GM21360 (cell line): ENCODE data around the gene ST6GALNAC2.
"Not testable (repeated sequence)": the region's sequence is repeated elsewhere in the genome, so short reads cannot be mapped to it uniquely, and the experiment has no call there.

ENCODE experiments used
- ATAC-seq: cut with Tn5 transposase; IDR thresholded peaks from one replicate; pipeline ENCODE4 v1.9.1; 2021; ENCODE audit warnings: mild to moderate bottlenecking, moderate library complexity; ENCODE audit not compliant: unreplicated experiment

The ST6GALNAC2 gene

GRCh38 chr17:76570877-76571471, 14.7 kb downstream of the ST6GALNAC2 start:
- no peak for ATAC-seq

- no peak for ATAC-seq
Measured at GRCh38 chr17:76570457-76570856, 15.2 kb downstream of the ST6GALNAC2 start.

GRCh38 chr17:76569607-76570279, 15.9 kb downstream of the ST6GALNAC2 start:
- ATAC-seq: no peak

- no peak for ATAC-seq
Measured at GRCh38 chr17:76568811-76569221, 16.8 kb downstream of the ST6GALNAC2 start.

GRCh38 chr17:76567634-76568432, 17.8 kb downstream of the ST6GALNAC2 start:
- ATAC-seq: no peak

- no peak for ATAC-seq
Measured at GRCh38 chr17:76566988-76567431, 18.6 kb downstream of the ST6GALNAC2 start.

- ATAC-seq: no peak
Measured at GRCh38 chr17:76566613-76566943, 19.1 kb downstream of the ST6GALNAC2 start.

GRCh38 chr17:76565728-76566612, 19.7 kb downstream of the ST6GALNAC2 start:
- ATAC-seq: no peak

GRCh38 chr17:76564991-76565727, 20.5 kb downstream of the ST6GALNAC2 start:
- ATAC-seq: not testable (repeated sequence)

- ATAC-seq: not testable (repeated sequence)
Measured at GRCh38 chr17:76563359-76563758, 22.3 kb downstream of the ST6GALNAC2 start.

GRCh38 chr17:76562734-76563148, 22.9 kb downstream of the ST6GALNAC2 start:
- no peak for ATAC-seq

GRCh38 chr17:76561799-76562268, 23.8 kb downstream of the ST6GALNAC2 start:
- no peak for ATAC-seq

GRCh38 chr17:76561332-76561731, 24.3 kb downstream of the ST6GALNAC2 start:
- ATAC-seq: no peak

GRCh38 chr17:76560877-76561221, 24.8 kb downstream of the ST6GALNAC2 start:
- no peak for ATAC-seq

GRCh38 chr17:76560036-76560876, 25.4 kb downstream of the ST6GALNAC2 start:
- ATAC-seq: no peak

GRCh38 chr17:76559460-76559859, 26.2 kb downstream of the ST6GALNAC2 start:
- ATAC-seq: not testable (repeated sequence)

GRCh38 chr17:76558198-76559095, 27.2 kb downstream of the ST6GALNAC2 start:
- no peak for ATAC-seq
